GM12873 (cell line): ENCODE measurements around the gene NUDT4.

ENCODE experiments used
- CTCF ChIP-seq: IDR thresholded peaks from 2 replicates; pipeline ENCODE4 v1.5.1; 2012; ENCODE audit warnings: low read depth, mild to moderate bottlenecking, moderate library complexity, low read length, control low read depth; ENCODE audit not compliant: insufficient read depth; ENCODE audit errors: missing control alignments

Gene NUDT4

DNA sequence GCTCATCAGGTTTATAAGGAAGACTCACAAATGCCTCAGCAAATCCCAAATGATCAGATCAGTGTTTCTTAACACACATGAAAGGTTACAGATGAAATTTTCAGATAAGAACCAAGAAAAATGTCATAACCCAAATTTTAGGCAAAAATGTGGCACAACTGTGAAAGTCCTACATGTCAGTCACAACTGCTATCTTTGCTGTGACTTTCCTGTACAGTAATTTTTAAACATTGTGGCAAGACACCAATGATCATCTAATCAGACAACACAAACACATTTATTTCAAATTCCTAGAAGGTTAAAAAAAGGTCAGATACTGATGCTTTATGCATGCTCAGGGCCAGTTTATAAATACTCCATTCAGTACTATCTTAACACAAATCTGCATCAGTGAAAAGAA, 31.1 kb downstream of the NUDT4 start:
- TF ChIP-seq CTCF = no peak

DNA sequence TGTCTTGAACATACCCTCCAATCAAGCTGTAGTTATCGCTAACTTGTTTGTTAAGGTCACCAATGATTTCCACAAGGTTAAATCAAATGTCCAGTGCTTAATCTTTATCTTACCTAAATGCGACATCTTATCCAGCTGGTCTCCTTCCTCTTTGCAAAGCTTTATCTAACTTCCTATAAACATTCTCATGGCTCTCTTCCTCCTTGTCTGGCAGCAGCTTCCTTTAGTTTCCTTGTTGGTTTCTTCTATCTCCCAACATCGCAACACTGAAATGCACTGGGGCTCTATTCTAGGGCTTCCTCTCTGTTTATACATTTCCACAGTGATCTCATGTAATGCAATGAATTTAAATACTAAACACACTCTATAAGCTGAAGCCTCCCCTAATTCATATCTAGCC, 35.3 kb downstream of the NUDT4 start:
- no peak for TF ChIP-seq CTCF

GRCh38 chr12:93415723-93416464, 38.2 kb downstream of the NUDT4 start:
- peak; percentile 12 for TF ChIP-seq CTCF

- no peak for TF ChIP-seq CTCF
Measured at GRCh38 chr12:93417967-93418480, 40.3 kb downstream of the NUDT4 start.

- TF ChIP-seq CTCF = peak; percentile 56
Measured at GRCh38 chr12:93419388-93420034, 41.8 kb downstream of the NUDT4 start.

GRCh38 chr12:93422050-93422449, 44.3 kb downstream of the NUDT4 start:
- no peak for TF ChIP-seq CTCF

DNA sequence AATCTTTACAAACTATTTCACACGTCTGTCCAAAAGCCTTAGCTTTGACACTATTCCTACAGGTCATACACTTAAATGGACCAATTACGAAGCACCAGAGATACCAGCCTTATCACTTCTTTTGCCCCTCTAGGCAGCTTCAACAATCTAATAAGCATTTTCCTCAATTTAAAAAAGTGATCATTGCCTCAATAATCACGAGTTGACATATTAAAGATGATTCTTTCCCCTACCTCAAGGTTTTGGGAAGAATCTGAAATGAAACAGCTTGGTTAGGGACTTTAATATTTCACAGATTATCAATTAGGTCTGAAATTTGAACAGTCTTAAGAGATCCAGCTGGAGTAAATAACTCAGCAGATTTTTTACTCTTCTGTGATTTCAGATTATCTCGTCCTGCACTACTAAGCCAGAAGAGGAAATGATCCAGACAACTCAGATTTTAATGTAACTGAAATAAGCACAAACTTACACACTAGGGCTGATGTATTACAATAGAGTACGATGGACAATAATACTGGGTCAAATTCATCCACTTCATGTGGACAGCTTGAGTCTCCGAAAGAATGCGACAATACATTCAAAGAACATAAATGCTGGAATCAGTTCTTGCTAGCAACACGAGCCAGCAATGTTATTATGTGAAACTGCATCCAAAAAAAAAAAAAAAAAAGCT, 48.1 kb downstream of the NUDT4 start:
- TF ChIP-seq CTCF = no peak
